Right atrium auricular region (tissue), 2 donors: Measurements from ENCODE around the gene TBC1D5. TPM values are rescaled to one million over a fixed set of nuclear protein-coding genes. Genes with fewer than 3 reads are reported as not detected.
"Not testable (repeated sequence)": the region's sequence is repeated elsewhere in the genome, so short reads cannot be mapped to it uniquely, and the experiment has no call there.

Experiments
- DNase-seq: peaks from one replicate; pipeline ENCODE4 v3.0.0-alpha.2; 2019; ENCODE audit warnings: low spot score
- H3K27ac ChIP-seq, 2 donors: fragments of 200-600 bp; sonication (generic); 1 replicate in 1 of 2; 2 replicates in 1 of 2; pipeline ENCODE4 v1.5.1; 2016 to 2019
- H3K27me3 ChIP-seq, 2 donors: fragments of 200-600 bp; sonication (generic); one replicate each; pipeline versions ENCODE4 v1.5.1 to v1.6.0; 2017 to 2019
- H3K36me3 ChIP-seq: fragments of 200-600 bp; sonication (generic); one replicate; pipeline ENCODE4 v1.5.1; 2016
- H3K4me1 ChIP-seq, 2 donors: fragments of 200-600 bp; sonication (generic); one replicate each; pipeline versions ENCODE4 v1.5.1 to v1.6.0; 2017 to 2019
- H3K4me3 ChIP-seq, 2 donors: fragments of 200-600 bp; sonication (generic); 1 replicate in 1 of 2; 2 replicates in 1 of 2; pipeline ENCODE4 v1.5.1; 2017 to 2019; ENCODE audit warnings: mild to moderate bottlenecking in 1 of 2, moderate library complexity in 1 of 2
- H3K9me3 ChIP-seq, 2 donors: fragments of 200-600 bp; sonication (generic); one replicate each; pipeline ENCODE4 v1.5.1; 2019
- total RNA-seq, 2 donors: library from RNA; depleted of rRNA; stranded (reverse); fragments of >200 nt; gene quantifications; one replicate each; pipeline ENCODE4 v1.1.0, GENCODE V29; 2016
- TF ChIP-seq, protein P1 (sequence below), 2 donors: fragments of 200-600 bp; sonication (generic); IDR thresholded peaks; one replicate each; pipeline ENCODE4 v1.5.1; 2019; ENCODE audit warnings: antibody characterized with exemption in 2 of 2

TBC1D5 gene
- total RNA-seq, 2 donors from 2014 or later = 35.2 to 40.2 TPM

DNA sequence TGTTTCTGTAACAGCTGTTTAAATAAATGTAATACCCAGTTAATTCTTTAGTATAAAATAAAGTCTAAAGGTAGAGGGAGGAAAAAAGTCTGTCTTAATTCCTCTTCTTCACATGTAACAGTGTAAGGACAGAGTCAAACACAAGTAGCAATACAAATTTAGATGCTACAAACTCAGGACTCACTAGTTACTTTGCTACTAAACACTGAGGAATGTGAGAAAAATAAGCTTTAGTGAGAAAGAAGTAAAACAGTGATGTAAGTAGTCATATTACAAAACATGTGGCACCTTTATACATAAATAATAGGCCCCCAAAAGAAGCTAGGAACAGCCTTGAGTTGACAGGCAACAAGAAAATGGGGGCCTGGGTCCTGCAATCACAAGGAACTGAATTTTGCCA is 113.0 kb downstream of the TBC1D5 start:
- H3K27ac ChIP-seq = no peak overlapping the region
- TF ChIP-seq, protein P1, sequence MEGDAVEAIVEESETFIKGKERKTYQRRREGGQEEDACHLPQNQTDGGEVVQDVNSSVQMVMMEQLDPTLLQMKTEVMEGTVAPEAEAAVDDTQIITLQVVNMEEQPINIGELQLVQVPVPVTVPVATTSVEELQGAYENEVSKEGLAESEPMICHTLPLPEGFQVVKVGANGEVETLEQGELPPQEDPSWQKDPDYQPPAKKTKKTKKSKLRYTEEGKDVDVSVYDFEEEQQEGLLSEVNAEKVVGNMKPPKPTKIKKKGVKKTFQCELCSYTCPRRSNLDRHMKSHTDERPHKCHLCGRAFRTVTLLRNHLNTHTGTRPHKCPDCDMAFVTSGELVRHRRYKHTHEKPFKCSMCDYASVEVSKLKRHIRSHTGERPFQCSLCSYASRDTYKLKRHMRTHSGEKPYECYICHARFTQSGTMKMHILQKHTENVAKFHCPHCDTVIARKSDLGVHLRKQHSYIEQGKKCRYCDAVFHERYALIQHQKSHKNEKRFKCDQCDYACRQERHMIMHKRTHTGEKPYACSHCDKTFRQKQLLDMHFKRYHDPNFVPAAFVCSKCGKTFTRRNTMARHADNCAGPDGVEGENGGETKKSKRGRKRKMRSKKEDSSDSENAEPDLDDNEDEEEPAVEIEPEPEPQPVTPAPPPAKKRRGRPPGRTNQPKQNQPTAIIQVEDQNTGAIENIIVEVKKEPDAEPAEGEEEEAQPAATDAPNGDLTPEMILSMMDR (IDR thresholded peaks at IDR 0.05) = no peak
- no peak overlapping the region for H3K4me3 ChIP-seq
- H3K27me3 ChIP-seq = no peaks in the 10 kb centered on the region
- H3K36me3 ChIP-seq = no peaks in the 10 kb centered on the region
- peaks cover 0 to 12% of the 10 kb centered on the region in 2 donors for H3K4me1 ChIP-seq
- no peaks in the 10 kb centered on the region for H3K9me3 ChIP-seq
- no peak for DNase-seq

DNA sequence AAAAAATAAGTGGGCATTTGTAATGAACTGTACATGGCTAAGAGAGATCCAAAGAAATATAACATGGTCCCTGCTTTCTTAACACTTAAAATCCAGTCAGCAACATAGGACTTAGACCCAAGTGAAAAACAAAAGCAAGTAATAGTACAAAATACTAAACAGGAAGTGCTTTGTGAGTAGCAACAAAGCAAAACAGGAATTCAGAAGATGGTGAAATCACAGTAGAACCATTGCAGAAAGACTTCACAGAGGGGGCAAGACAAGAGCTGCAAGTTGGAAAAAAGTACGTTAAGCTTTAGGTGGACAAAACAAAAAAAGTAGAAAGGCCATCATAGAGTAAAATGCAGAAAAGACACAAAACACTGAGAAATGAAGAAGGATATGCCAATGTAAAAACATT is 116.0 kb downstream of the TBC1D5 start:
- H3K27ac ChIP-seq = no peak overlapping the region
- DNase-seq = no peak
- no peaks in the 10 kb centered on the region for H3K4me1 ChIP-seq
- H3K36me3 ChIP-seq = peaks cover 5% of the 10 kb centered on the region
- no peaks in the 10 kb centered on the region for H3K9me3 ChIP-seq
- no peaks in the 10 kb centered on the region for H3K27me3 ChIP-seq
- no peak overlapping the region for H3K4me3 ChIP-seq
- TF ChIP-seq, protein P1 (IDR thresholded peaks at IDR 0.05) = no peak

DNA sequence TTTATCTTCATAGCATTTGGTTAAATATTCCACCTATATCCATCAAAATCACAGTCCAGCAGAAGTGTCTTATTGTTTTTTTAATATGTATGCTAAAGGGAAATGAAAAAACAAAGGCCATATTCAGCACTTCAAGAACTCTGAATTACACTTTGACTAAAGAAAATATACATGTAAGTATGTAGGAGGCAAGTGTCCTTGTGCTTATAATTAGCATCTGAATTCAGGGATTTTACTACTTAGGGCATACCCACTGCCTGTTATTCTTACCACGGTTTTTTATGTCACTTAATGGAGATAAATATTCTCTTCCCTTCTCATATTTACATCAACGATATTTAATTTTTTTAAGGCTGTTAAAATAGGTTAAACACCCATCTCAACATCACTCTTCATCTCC is 117.3 kb downstream of the TBC1D5 start:
- Histone ChIP-seq H3K4me1 (no peaks in the 10 kb centered on the region), H3K27ac (no peak overlapping the region), H3K4me3 (no peak overlapping the region), H3K27me3 (no peaks in the 10 kb centered on the region), H3K9me3 (no peaks in the 10 kb centered on the region), H3K36me3 (peaks cover 5% of the 10 kb centered on the region)
- TF ChIP-seq, protein P1 (IDR thresholded peaks at IDR 0.05) = no peak
- DNase-seq = no peak

DNA sequence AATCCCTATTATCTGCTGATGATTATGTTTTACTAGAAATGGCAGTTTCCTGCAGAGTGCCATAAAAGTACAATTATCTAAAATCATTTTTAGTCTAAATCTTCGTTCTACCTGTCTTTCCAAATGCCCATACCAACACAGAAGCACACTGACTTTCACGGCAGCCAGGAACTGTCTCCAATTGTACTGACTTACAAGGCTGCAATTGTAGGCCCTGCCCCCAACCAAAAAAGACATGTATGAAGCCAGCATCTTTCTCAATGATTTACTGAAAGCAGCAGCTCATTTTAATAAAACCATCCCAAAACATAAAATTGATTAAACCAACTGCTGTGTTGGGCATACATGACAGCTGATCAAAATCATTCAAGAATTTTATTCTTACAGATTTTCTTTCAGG is 119.0 kb downstream of the TBC1D5 start:
- TF ChIP-seq, protein P1 (IDR thresholded peaks at IDR 0.05) = no peak
- no peak overlapping the region for H3K4me3 ChIP-seq
- DNase-seq = no peak
- peaks cover 9% of the 10 kb centered on the region for H3K36me3 ChIP-seq
- no peak overlapping the region for H3K27ac ChIP-seq
- no peaks in the 10 kb centered on the region for H3K9me3 ChIP-seq
- no peaks in the 10 kb centered on the region for H3K27me3 ChIP-seq
- no peaks in the 10 kb centered on the region for H3K4me1 ChIP-seq

DNA sequence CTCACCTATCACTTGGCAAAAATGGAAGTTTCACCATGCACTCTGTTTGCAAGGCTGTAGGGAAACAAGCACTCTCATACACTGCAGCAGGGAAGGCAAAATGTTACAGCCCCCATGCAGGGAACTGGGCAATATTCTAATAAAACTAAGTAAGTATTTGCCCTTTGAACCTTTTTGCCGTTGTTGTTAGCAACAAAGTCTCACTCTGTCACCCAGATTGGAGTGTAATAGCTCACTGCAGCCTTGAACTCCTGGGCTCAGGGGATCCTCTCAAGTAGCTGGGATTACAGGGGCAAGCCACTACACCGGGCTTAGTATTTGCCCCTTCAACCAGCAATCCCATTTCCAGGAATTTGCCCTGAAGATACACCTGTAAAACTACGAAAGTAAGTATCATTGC is 122.5 kb downstream of the TBC1D5 start:
- Histone ChIP-seq H3K9me3 (no peaks in the 10 kb centered on the region), H3K27ac (no peak overlapping the region), H3K27me3 (no peaks in the 10 kb centered on the region), H3K4me1 (no peaks in the 10 kb centered on the region), H3K36me3 (peaks cover 17% of the 10 kb centered on the region), H3K4me3 (no peak overlapping the region)
- DNase-seq = no peak
- TF ChIP-seq, protein P1 (IDR thresholded peaks at IDR 0.05) = no peak

DNA sequence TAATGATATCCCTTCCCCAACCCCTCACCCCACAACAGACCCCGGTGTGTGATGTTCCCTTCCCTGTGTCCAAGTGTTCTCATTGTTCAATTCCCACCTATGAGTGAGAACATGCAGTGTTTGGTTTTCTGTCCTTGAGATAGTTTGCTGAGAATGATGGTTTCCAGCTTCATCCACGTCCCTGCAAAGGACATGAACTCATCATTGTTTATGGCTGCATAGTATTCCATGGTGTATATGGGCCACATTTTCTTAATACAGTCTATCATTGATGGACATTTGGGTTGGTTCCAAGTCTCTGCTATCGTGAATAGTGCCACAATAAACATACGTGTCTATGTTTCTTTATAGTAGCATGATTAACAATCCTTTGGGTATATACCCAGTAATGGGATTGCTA is 129.4 kb downstream of the TBC1D5 start:
- not testable (repeated sequence) for DNase-seq, H3K4me1 ChIP-seq, H3K27me3 ChIP-seq, H3K4me3 ChIP-seq, H3K36me3 ChIP-seq, H3K27ac ChIP-seq, H3K9me3 ChIP-seq
